ENCODE data around the gene KRTAP8-1.

Gene KRTAP8-1

GRCh38 chr21:30813174-30813573, at the start of gene KRTAP8-1:
TSS of gene KRTAP8-1 (minus strand) at chr21:30813274. CDS start at chr21:30813220, 54 bp downstream.
- no peak for FAIRE-seq

GRCh38 chr21:30847627-30848500, 34.8 kb upstream of the KRTAP8-1 start:
- no peak for FAIRE-seq

- FAIRE-seq, result no peak
These were observed 29.9 kb upstream of the KRTAP8-1 start for GRCh38 chr21:30842990-30843389.

- no peak for FAIRE-seq
These were observed 26.2 kb upstream of the KRTAP8-1 start for GRCh38 chr21:30839304-30839703.

- no peak for FAIRE-seq
These were observed 25.5 kb upstream of the KRTAP8-1 start for GRCh38 chr21:30838536-30838935.

GRCh38 chr21:30831194-30831765, 18.2 kb upstream of the KRTAP8-1 start:
- no peak for FAIRE-seq

GRCh38 chr21:30829659-30830058, 16.6 kb upstream of the KRTAP8-1 start, which contains the start of gene KRTAP7-1:
TSS of gene KRTAP7-1 (minus strand) at chr21:30829759. CDS start at chr21:30829698, 61 bp downstream.
- FAIRE-seq, result no peak

GRCh38 chr21:30818837-30819610, 6.0 kb upstream of the KRTAP8-1 start:
- FAIRE-seq, result no peak

- FAIRE-seq, result no peak
These were observed 12.5 kb downstream of the KRTAP8-1 start for GRCh38 chr21:30800605-30801004.

- no peak for FAIRE-seq
These were observed 19.3 kb downstream of the KRTAP8-1 start for GRCh38 chr21:30793581-30794314.

- no peak for FAIRE-seq
These were observed 33.8 kb downstream of the KRTAP8-1 start for GRCh38 chr21:30779249-30779648.

GRCh38 chr21:30769724-30770431, 43.2 kb downstream of the KRTAP8-1 start:
- no peak for FAIRE-seq
